Smooth muscle cell of bladder (primary cell): Measurements from ENCODE around the gene KCNRG. TPM values are rescaled to one million over a fixed set of nuclear protein-coding genes. Genes with fewer than 3 reads are reported as not detected.

Experiments used
- total RNA-seq: library from RNA; depleted of rRNA; stranded (reverse); fragments of >200 nt; gene quantifications from 2 replicates; pipeline ENCODE4 v1.2.3, GENCODE V29; 2014

The KCNRG gene, protein sequence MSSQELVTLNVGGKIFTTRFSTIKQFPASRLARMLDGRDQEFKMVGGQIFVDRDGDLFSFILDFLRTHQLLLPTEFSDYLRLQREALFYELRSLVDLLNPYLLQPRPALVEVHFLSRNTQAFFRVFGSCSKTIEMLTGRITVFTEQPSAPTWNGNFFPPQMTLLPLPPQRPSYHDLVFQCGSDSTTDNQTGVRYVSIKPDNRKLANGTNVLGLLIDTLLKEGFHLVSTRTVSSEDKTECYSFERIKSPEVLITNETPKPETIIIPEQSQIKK
- 4.6 and 7.7 TPM in 2 replicates for total RNA-seq

DNA sequence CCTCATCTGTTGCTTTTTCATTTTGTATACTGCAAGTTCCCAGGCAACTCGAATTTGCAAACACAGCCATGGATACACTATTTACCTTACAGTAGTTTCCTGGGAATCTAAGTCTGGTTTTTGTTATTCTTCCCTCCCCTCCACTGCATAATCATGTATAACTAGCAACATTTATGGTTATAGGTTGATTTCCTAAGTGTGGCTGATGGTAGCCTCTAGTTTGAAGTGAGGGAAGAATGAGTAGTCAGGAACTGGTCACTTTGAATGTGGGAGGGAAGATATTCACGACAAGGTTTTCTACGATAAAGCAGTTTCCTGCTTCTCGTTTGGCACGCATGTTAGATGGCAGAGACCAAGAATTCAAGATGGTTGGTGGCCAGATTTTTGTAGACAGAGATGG is at the start of gene KCNRG:
TSS of gene KCNRG (plus strand) at position 187 of the 400 bp plus-strand sequence. CDS start at position 237, 50 bp downstream.

DNA sequence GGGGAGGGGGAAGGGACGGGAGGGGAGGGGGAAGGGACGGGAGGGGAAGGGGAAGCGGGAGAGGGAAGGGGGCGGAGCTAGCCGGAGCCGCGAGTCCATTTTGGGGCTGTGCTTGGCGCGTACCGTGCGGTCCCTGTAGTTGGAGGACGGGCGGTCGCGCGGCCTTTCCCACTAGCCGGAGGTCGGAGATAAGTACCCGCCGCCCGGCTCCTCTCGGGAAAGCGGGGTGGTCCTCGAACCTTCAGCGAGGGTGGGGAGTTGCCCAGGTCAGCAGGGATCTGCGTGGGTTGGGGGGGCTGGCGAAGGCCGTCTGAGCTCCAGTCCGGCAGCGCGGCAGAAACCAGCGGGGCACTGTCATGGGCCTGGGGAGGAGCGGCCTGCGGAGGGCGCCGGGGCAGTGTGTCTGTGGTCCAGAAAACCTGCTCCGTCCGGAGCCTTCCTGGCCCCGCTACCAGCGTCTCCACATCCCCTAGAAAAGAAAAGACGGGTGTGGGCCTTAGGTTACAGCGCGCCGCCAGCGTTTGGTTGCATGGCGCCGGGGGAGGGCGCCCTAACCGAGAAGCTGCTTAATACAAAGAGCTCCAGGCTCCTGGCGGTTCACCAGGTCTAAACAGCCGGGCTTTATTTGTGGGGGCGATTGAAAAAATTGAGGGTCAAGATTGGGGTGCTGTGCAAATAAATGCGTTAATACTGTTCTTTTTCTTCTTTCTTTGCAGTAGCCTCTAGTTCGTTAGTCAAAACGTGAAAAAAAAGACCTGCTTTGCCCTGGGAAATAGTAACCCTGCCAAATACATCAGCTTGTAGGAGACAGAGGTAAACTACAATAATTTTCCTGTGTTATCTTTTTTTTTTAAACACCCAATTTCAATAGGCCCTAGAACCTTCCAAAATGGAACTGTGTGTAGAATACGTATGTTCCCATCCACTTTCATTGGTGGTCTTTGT is 18.0 kb upstream of the KCNRG start, which contains the start of gene TRIM13:
TSS of gene TRIM13 (plus strand) at position 92 of the 945 bp plus-strand sequence. CDS start 14,899 bp downstream, outside the sequence.

Other genes starting within 250 kb of the KCNRG start
- gene KPNA3, start 222.8 kb upstream of the KCNRG start, total RNA-seq = 23.3 and 28.4 TPM in 2 replicates
- gene SPRYD7, start 79.1 kb upstream of the KCNRG start, total RNA-seq = 3.7 and 3.8 TPM in 2 replicates
- 17.5 and 25.1 TPM in 2 replicates for gene TRIM13, start 18.4 kb upstream of the KCNRG start, total RNA-seq